Erythroblast (primary cell): ENCODE measurements around the gene ARSK.
A peak's percentile ranks its signal among the peaks of the same experiment; 100 is the strongest.

Source experiments
- DNase-seq, 2 experiments: peaks; one replicate each; lab custom pipeline; 2025; lab: John Stamatoyannopoulos, UW
- GATA1 ChIP-seq: IDR thresholded peaks from 2 replicates; pipeline ENCODE4 v1.6.1; 2011; ENCODE audit warnings: low read depth, mild to moderate bottlenecking, control low read depth, low read length, moderate library complexity
- POLR2A ChIP-seq: IDR thresholded peaks from 2 replicates; pipeline ENCODE4 v1.6.1; 2011; ENCODE audit warnings: mild to moderate bottlenecking, low read length

Gene ARSK

GRCh38 chr5:95583992-95584391 is 29.1 kb downstream of the ARSK start:
- DNase-seq, result peak; percentile 8 to 67
- no peak for TF ChIP-seq POLR2A

GRCh38 chr5:95590880-95591279 is 36.0 kb downstream of the ARSK start:
- DNase-seq, result peak in 1 of 2 experiments; percentile 6
- TF ChIP-seq POLR2A (no peak), GATA1 (no peak)

GRCh38 chr5:95591490-95591901 is 36.6 kb downstream of the ARSK start:
- DNase-seq, result no peak
- TF ChIP-seq POLR2A, result no peak
- TF ChIP-seq GATA1, result no peak

GRCh38 chr5:95595289-95595931 is 40.5 kb downstream of the ARSK start:
- TF ChIP-seq POLR2A (no peak), GATA1 (no peak)
- DNase-seq, result peak; percentile 62 to 78

- TF ChIP-seq POLR2A, result no peak
- no peak for TF ChIP-seq GATA1
- DNase-seq, result peak; percentile 4 to 11
These were observed 44.4 kb downstream of the ARSK start for GRCh38 chr5:95599252-95599651.

GRCh38 chr5:95600557-95600956 is 45.7 kb downstream of the ARSK start:
- TF ChIP-seq POLR2A (no peak), GATA1 (no peak)
- no peak for DNase-seq

GRCh38 chr5:95605786-95606185 is 50.9 kb downstream of the ARSK start:
- TF ChIP-seq GATA1, result no peak
- TF ChIP-seq POLR2A, result no peak

GRCh38 chr5:95606419-95606818 is 51.5 kb downstream of the ARSK start:
- DNase-seq, result no peak
- no peak for TF ChIP-seq GATA1
- no peak for TF ChIP-seq POLR2A

More at GRCh38 chr5:95605786-95606185, 50.9 kb downstream of the ARSK start:
- no peak for DNase-seq

GRCh38 chr5:95609711-95610110 is 54.8 kb downstream of the ARSK start:
- no peak for DNase-seq
- no peak for TF ChIP-seq POLR2A
- no peak for TF ChIP-seq GATA1

- no peak for DNase-seq
- TF ChIP-seq GATA1 (no peak), POLR2A (no peak)
These were observed 55.6 kb downstream of the ARSK start for GRCh38 chr5:95610546-95610945.

- TF ChIP-seq POLR2A (no peak), GATA1 (no peak)
These were observed 56.5 kb downstream of the ARSK start for GRCh38 chr5:95611396-95611795.

GRCh38 chr5:95613514-95613913 is 58.6 kb downstream of the ARSK start:
- TF ChIP-seq POLR2A (no peak), GATA1 (no peak)
- DNase-seq, result no peak

More at GRCh38 chr5:95611396-95611795, 56.5 kb downstream of the ARSK start:
- DNase-seq, result no peak

GRCh38 chr5:95615164-95615467 is 60.2 kb downstream of the ARSK start:
- DNase-seq, result no peak
- TF ChIP-seq GATA1 (no peak), POLR2A (no peak)

- no peak for DNase-seq
- TF ChIP-seq POLR2A, result no peak
- no peak for TF ChIP-seq GATA1
These were observed 62.2 kb downstream of the ARSK start for GRCh38 chr5:95617057-95617456.

GRCh38 chr5:95619096-95619495 is 64.2 kb downstream of the ARSK start:
- DNase-seq, result no peak
- no peak for TF ChIP-seq GATA1
- TF ChIP-seq POLR2A, result no peak

- no peak for DNase-seq
- TF ChIP-seq GATA1 (no peak), POLR2A (no peak)
These were observed 64.7 kb downstream of the ARSK start for GRCh38 chr5:95619514-95620029.
